ENCODE data around the gene MAP3K3. TPM values are rescaled to one million over a fixed set of nuclear protein-coding genes. Genes with fewer than 3 reads are reported as not detected.

The MAP3K3 gene
- total and polyA plus RNA-seq, 10 of the 15 experiments (the other 5 are each of a cell fraction or from before 2014, with no cell fraction given): 1.6 to 24.1 (median 15.0) TPM

GRCh38 chr17:63646488-63646806 lies 24.2 kb downstream of the MAP3K3 start (continued):
- TF ChIP-seq PBX3 (IDR thresholded peaks at IDR 0.05; ENCODE audit: insufficient replicate concordance, low read depth, low read length) (no peak), BCLAF1 (IDR thresholded peaks at IDR 0.05) (no peak), ELK1 (IDR thresholded peaks at IDR 0.05; ENCODE audit: low read depth, low read length) (no peak), ZNF592 (IDR thresholded peaks at IDR 0.05) (no peak), PML (IDR thresholded peaks at IDR 0.05; ENCODE audit: low read length) (no peak), POU2F2 (IDR thresholded peaks at IDR 0.05; ENCODE audit: borderline replicate concordance, low read depth, low read length) (no peak), JUND (IDR thresholded peaks at IDR 0.05; ENCODE audit: low read depth, low read length) (no peak)

Data from GM12878 (cell line).